ENCODE measurements around the gene RPS6KA5. TPM values are rescaled to one million over a fixed set of nuclear protein-coding genes. Genes with fewer than 3 reads are reported as not detected.

The RPS6KA5 gene
- total and polyA plus RNA-seq, 7 donors, result 0.94 to 20.0 (median 11.5) TPM

DNA sequence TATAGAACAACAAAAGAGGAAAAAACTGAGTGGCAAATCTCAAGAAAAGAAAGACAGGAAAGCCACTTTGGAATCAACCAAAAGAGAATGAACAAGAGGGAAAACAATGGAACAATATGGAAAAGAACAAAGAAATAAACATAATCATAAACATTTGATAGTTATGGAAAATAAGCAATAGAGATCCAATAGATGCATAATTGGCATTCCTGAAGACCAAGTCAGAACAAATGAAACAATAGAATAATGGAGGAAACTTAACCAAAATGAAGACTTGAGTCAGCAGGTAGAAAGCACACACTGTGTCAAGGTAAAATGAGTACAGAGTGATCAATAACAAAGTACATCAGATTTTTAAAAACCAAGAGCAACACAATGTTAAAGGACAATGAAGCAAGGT lies 10.1 kb upstream of the RPS6KA5 start:
- TF ChIP-seq, protein P1, sequence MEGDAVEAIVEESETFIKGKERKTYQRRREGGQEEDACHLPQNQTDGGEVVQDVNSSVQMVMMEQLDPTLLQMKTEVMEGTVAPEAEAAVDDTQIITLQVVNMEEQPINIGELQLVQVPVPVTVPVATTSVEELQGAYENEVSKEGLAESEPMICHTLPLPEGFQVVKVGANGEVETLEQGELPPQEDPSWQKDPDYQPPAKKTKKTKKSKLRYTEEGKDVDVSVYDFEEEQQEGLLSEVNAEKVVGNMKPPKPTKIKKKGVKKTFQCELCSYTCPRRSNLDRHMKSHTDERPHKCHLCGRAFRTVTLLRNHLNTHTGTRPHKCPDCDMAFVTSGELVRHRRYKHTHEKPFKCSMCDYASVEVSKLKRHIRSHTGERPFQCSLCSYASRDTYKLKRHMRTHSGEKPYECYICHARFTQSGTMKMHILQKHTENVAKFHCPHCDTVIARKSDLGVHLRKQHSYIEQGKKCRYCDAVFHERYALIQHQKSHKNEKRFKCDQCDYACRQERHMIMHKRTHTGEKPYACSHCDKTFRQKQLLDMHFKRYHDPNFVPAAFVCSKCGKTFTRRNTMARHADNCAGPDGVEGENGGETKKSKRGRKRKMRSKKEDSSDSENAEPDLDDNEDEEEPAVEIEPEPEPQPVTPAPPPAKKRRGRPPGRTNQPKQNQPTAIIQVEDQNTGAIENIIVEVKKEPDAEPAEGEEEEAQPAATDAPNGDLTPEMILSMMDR (IDR thresholded peaks at IDR 0.05), result no peak
- ATAC-seq (no peak), DNase-seq (no peak)
- no peaks in the 10 kb centered on the region for H3K36me3 ChIP-seq (ENCODE audit: insufficient read depth in 1 of 2, low read depth in 1 of 2)
- no peaks in the 10 kb centered on the region for H3K4me1 ChIP-seq
- no peak overlapping the region for H3K4me3 ChIP-seq
- H3K9me3 ChIP-seq, result no peaks in the 10 kb centered on the region
- H3K27me3 ChIP-seq (ENCODE audit: insufficient read depth in 3 of 3, low read length in 2 of 3), result no peaks in the 10 kb centered on the region
- intact Hi-C loops (cut with DNase I), result no loop called here
- no peak overlapping the region for H3K27ac ChIP-seq

DNA sequence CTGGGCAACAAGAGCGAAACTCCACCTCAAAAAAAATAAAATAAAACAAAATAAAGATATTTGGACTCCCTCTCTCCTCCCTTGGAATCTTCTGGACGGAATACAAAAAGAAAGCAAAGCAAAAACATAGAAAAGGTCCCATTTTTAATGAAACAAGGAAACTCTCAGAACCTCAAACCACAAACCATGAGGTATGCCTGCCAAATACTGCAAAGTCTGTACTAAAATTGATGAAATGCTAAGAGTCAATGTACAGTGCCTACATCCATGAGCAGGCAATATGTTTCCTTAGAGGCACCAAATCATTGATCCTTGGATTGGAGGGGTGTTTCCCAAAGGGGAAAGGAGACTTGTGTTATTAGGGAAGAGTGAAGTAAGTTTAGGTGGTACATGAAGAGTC lies 8.2 kb upstream of the RPS6KA5 start:
- no peaks in the 10 kb centered on the region for H3K9me3 ChIP-seq
- no peaks in the 10 kb centered on the region for H3K27me3 ChIP-seq (ENCODE audit: insufficient read depth in 3 of 3, low read length in 2 of 3)
- H3K4me1 ChIP-seq, result no peaks in the 10 kb centered on the region
- no peaks in the 10 kb centered on the region for H3K36me3 ChIP-seq (ENCODE audit: insufficient read depth in 1 of 2, low read depth in 1 of 2)
- 86 to 94% (median 89%) methylated on average over 2 of the region's 2 CpGs for whole genome bisulfite sequencing, 3 donors
- ATAC-seq, result no peak
- H3K4me3 ChIP-seq, result no peak overlapping the region
- TF ChIP-seq, protein P1 (IDR thresholded peaks at IDR 0.05), result no peak
- DNase-seq, result no peak
- intact Hi-C loops (cut with DNase I), result no loop called here
- H3K27ac ChIP-seq, result no peak overlapping the region

DNA sequence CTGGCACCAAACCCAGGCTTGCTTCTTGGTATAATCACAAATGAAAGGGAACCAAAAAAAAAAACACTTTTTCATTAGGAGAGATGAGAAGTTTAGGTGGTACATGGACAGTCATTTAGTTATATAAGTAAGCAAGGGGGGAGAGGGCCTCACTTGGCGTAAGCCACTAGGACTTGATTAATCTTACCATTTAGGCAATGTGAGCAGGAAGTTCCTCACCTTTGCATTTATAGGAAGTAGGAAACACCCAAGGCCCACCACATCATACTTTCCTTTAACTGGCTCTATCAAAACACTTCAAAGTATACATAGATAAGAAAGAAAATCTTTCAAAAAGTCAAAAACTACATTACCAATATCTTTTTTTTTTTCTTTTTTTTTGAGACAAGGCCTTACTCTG lies 6.7 kb upstream of the RPS6KA5 start:
- ATAC-seq (no peak), DNase-seq (no peak)
- TF ChIP-seq, protein P1 (IDR thresholded peaks at IDR 0.05), result no peak
- no peaks in the 10 kb centered on the region for H3K36me3 ChIP-seq (ENCODE audit: insufficient read depth in 1 of 2, low read depth in 1 of 2)
- H3K27me3 ChIP-seq (ENCODE audit: insufficient read depth in 3 of 3, low read length in 2 of 3), result no peaks in the 10 kb centered on the region
- H3K4me1 ChIP-seq, result no peaks in the 10 kb centered on the region
- intact Hi-C loops (cut with DNase I), result no loop called here
- no peak overlapping the region for H3K27ac ChIP-seq
- WGBS, 3 donors, result 91 to 96% (median 94%) methylated on average over 1 of the region's 1 CpG
- H3K4me3 ChIP-seq, result no peak overlapping the region
- H3K9me3 ChIP-seq, result no peaks in the 10 kb centered on the region

DNA sequence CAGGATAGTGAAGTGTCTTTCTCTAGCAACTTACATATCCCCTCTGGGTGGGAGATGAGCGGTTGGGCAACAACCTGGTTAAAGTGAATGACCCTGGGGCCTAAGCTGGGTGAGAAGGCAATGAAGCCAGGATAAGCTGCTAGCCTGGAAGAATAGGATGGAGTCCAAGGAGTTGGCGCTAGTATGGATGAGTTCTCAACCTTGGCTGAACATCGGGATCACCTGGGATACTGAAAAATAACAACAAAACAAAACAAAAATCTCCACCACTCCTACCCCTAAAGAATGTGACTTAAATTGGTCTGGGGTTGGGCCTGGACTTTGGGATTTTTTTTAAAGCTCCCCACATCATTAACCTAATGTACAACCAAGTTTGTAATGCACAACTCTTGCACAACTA lies 4.8 kb upstream of the RPS6KA5 start:
- no peak overlapping the region for H3K27ac ChIP-seq
- H3K27me3 ChIP-seq (ENCODE audit: insufficient read depth in 3 of 3, low read length in 2 of 3), result no peaks in the 10 kb centered on the region
- intact Hi-C loops (cut with DNase I), result no loop called here
- H3K4me1 ChIP-seq, result peaks cover 7% of the 10 kb centered on the region
- no peak for DNase-seq
- no peak overlapping the region for H3K4me3 ChIP-seq
- 40 to 51% (median 46%) methylated on average over 3 of the region's 3 CpGs for WGBS, 3 donors
- H3K9me3 ChIP-seq, result no peaks in the 10 kb centered on the region
- no peaks in the 10 kb centered on the region for H3K36me3 ChIP-seq (ENCODE audit: insufficient read depth in 1 of 2, low read depth in 1 of 2)
- no peak for ATAC-seq
- TF ChIP-seq, protein P1 (IDR thresholded peaks at IDR 0.05), result no peak

DNA sequence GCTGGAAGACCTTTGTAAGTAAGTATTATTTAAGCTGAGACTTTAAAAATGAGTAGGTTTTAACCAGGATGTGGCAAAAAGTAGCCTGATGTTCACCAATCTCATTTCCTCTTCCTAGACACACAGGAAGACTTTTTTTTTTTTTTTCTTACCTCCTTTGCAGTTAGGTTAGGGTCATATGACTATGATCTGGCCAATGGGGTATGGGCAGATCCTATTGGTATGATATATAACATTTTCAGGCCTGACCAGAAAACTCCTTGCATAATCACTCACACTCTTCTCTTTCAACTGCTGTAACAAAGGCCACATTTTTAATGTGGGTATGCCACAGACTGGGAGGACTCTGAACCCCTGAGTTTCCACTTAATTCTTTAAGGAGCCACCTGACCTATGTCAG lies 2.7 kb upstream of the RPS6KA5 start:
- Histone ChIP-seq H3K27ac (no peak overlapping the region), H3K9me3 (no peaks in the 10 kb centered on the region), H3K36me3 (ENCODE audit: insufficient read depth in 1 of 2, low read depth in 1 of 2) (no peaks in the 10 kb centered on the region), H3K4me1 (peaks cover 16% of the 10 kb centered on the region), H3K4me3 (no peak overlapping the region), H3K27me3 (ENCODE audit: insufficient read depth in 3 of 3, low read length in 2 of 3) (no peaks in the 10 kb centered on the region)
- intact Hi-C loops (cut with DNase I), result loop anchor here (5.0 kb wide), 3 partner anchors 34 to 104 kb away; no protein-coding TSS in a partner anchor
- no peak for ATAC-seq
- TF ChIP-seq, protein P1 (IDR thresholded peaks at IDR 0.05), result no peak
- no peak for DNase-seq
